Sigmoid colon (tissue), 7 donors: ENCODE data around the gene PTPN2. TPM values are rescaled to one million over a fixed set of nuclear protein-coding genes. Genes with fewer than 3 reads are reported as not detected.

Experiments used
- DNase-seq: peaks from one replicate; pipeline ENCODE4 v3.0.0-alpha.2; 2019
- H3K27ac ChIP-seq, 4 donors: fragments of 200-600 bp; sonication (generic); one replicate each; pipeline ENCODE4 v1.5.1; 2016 to 2019; ENCODE audit warnings: mild to moderate bottlenecking in 1 of 4
- H3K27me3 ChIP-seq, 3 donors: fragments of 200-600 bp; sonication (generic); one replicate each; pipeline ENCODE4 v1.5.1; 2019; ENCODE audit warnings: mild to moderate bottlenecking in 1 of 3
- H3K36me3 ChIP-seq, 4 donors: fragments of 200-600 bp; sonication (generic); one replicate each; pipeline ENCODE4 v1.5.1; 2016 to 2019
- H3K4me1 ChIP-seq, 4 donors: fragments of 200-600 bp; sonication (generic); one replicate each; pipeline ENCODE4 v1.5.1; 2017 to 2019
- H3K4me3 ChIP-seq, 4 donors: fragments of 200-600 bp; sonication (generic); one replicate each; pipeline ENCODE4 v1.5.1; 2017 to 2019; ENCODE audit warnings: mild to moderate bottlenecking in 2 of 4, moderate library complexity in 1 of 4
- H3K9me3 ChIP-seq, 4 donors: fragments of 200-600 bp in 3 of 4; sonication (generic) in 3 of 4; one replicate each; pipeline versions ENCODE4 v1.5.1 to v1.6.1; 2013 to 2019
- EP300 ChIP-seq, 4 donors: sonication (generic); formaldehyde crosslinking; IDR thresholded peaks; one replicate each; pipeline ENCODE4 v1.6.1; 2017; ENCODE audit warnings: antibody characterized with exemption in 4 of 4
- POLR2A ChIP-seq, 2 donors: fragments of 450-650 bp; IDR thresholded peaks; one replicate each; pipeline ENCODE4 v1.6.1; 2016; ENCODE audit warnings: antibody characterized with exemption in 2 of 2, mild to moderate bottlenecking in 2 of 2, moderate library complexity in 2 of 2
- POLR2AphosphoS5 ChIP-seq, 4 donors: sonication (generic); formaldehyde crosslinking; IDR thresholded peaks; one replicate each; pipeline ENCODE4 v1.6.1; 2017; ENCODE audit warnings: antibody characterized with exemption in 4 of 4
- WGBS, 2 donors: extraction: QIAGEN DNeasy Blood & Tissue Kit; methylation state at CpG; one replicate each; pipeline ENCODE4 v1.1.7; 2013; 5-methylcytosine and 5-hydroxymethylcytosine counted together
- intact Hi-C: fragments of 100-400 bp; cut with DNase I; formaldehyde crosslinking; loops from one replicate; pipeline ENCODE4 v1.15.1; 2023
- polyA plus RNA-seq, 3 donors: library from polyadenylated mRNA; stranded (reverse); fragments of 200-250 nt; gene quantifications; one replicate each; pipeline ENCODE4 v1.2.3, GENCODE V29; 2013
- total RNA-seq, 4 donors: library from RNA; depleted of rRNA; stranded (reverse); fragments of >200 nt; gene quantifications; one replicate each; pipeline ENCODE4 v1.1.0, GENCODE V29; 2016
- TF ChIP-seq, protein P1 (sequence below), 4 experiments: fragments of 450-650 bp in 3 of 4; fragments of 200-600 bp in 1 of 4; IDR thresholded peaks; one replicate each; pipeline ENCODE4 v1.5.1; 2016 to 2019; ENCODE audit warnings: antibody characterized with exemption in 4 of 4, mild to moderate bottlenecking in 3 of 4, moderate library complexity in 2 of 4
- donor health status: healthy with polysubstance abuse.
- donor health status: Bipolar disorder and iron deficiency.
- donor health status: healthy.

PTPN2 gene
- total and polyA plus RNA-seq, 7 donors: 20.0 to 43.1 (median 31.0) TPM

DNA sequence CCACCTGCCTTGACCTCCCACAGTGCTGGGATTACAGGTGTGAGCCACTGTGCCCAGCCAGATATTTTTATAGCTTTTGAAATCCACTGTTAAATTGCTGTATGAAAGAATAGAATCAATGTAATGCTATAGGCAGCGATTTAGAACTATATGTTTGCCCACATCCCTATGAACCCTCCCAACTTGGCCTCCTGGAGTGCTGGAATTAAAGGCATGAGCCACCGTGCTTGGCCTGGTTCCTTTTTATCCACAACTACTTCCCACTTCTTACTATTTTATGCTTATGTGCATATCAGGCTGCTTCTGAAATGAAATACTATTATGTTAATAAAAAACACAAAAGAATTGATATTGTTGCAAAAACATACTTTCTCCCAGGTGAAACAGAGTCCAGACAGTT, 11.6 kb upstream of the PTPN2 start:
- H3K4me3 ChIP-seq: no peak overlapping the region
- no peaks in the 10 kb centered on the region for H3K4me1 ChIP-seq
- no peak for DNase-seq
- no peak overlapping the region for H3K27ac ChIP-seq
- intact Hi-C loops: no loop called here
- H3K27me3 ChIP-seq: peaks cover 3 to 24% (median 4%) of the 10 kb centered on the region in 3 donors
- 65 to 81% methylated on average over 2 of the region's 2 CpGs for WGBS, 2 donors
- H3K9me3 ChIP-seq: no peaks in the 10 kb centered on the region
- no peaks in the 10 kb centered on the region for H3K36me3 ChIP-seq
- TF ChIP-seq POLR2A (IDR thresholded peaks at IDR 0.05) (no peak), POLR2AphosphoS5 (IDR thresholded peaks at IDR 0.05) (no peak), EP300 (IDR thresholded peaks at IDR 0.05) (no peak)
- TF ChIP-seq, protein P1, sequence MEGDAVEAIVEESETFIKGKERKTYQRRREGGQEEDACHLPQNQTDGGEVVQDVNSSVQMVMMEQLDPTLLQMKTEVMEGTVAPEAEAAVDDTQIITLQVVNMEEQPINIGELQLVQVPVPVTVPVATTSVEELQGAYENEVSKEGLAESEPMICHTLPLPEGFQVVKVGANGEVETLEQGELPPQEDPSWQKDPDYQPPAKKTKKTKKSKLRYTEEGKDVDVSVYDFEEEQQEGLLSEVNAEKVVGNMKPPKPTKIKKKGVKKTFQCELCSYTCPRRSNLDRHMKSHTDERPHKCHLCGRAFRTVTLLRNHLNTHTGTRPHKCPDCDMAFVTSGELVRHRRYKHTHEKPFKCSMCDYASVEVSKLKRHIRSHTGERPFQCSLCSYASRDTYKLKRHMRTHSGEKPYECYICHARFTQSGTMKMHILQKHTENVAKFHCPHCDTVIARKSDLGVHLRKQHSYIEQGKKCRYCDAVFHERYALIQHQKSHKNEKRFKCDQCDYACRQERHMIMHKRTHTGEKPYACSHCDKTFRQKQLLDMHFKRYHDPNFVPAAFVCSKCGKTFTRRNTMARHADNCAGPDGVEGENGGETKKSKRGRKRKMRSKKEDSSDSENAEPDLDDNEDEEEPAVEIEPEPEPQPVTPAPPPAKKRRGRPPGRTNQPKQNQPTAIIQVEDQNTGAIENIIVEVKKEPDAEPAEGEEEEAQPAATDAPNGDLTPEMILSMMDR (IDR thresholded peaks at IDR 0.05): no peak

DNA sequence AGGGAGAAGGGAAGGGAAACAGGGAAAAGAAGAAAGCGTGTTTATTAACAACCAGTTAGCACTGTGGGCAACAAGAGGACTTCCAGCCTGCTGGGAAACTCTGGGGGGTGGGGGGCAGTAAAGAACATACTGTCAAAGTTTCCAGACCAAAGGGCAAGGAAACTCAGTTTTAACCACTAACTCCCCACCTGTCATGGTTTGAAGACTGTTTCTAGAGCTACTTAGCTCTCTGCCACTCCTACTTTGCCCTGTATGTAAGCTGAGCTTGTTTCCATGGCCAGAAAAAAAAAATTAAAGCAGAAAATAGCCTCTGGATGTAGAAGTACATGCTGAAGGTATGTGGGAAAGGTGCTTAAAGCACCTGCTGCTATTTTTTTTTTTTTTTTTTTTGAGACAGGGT, 11.0 kb upstream of the PTPN2 start:
- Histone ChIP-seq H3K36me3 (no peaks in the 10 kb centered on the region), H3K27ac (no peak overlapping the region), H3K4me1 (no peaks in the 10 kb centered on the region), H3K4me3 (no peak overlapping the region), H3K9me3 (no peaks in the 10 kb centered on the region), H3K27me3 (peaks cover 3 to 24% (median 4%) of the 10 kb centered on the region in 3 donors)
- WGBS, 2 donors: 83 to 87% methylated on average over 1 of the region's 1 CpG
- intact Hi-C loops: no loop called here
- no peak for DNase-seq
- TF ChIP-seq EP300 (IDR thresholded peaks at IDR 0.05) (no peak), POLR2A (IDR thresholded peaks at IDR 0.05) (no peak), POLR2AphosphoS5 (IDR thresholded peaks at IDR 0.05) (no peak)
- TF ChIP-seq, protein P1 (IDR thresholded peaks at IDR 0.05): no peak

DNA sequence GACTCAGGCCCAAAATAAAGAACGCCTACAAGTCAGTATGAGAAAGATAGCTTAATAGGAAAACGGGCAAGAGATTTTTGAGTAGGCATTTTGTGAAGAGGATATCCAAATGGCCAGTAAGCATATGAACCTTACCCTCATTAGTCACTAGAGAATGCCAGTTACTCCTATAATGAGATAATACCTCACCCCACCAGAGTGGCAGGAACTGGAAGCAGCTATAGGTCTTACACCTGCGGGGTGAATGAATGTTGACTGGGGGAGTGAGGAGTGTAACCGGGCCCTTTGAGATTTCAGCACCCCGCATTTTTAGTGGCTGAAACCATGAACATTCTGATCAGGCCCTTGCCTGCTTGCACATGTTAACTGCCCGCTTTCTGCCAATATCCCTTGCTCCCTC, 7.5 kb upstream of the PTPN2 start:
- WGBS, 2 donors: 85 to 89% methylated on average over 6 of the region's 6 CpGs
- peaks cover 0 to 16% (median 0%) of the 10 kb centered on the region in 3 donors for H3K27me3 ChIP-seq
- no peak for DNase-seq
- no peak overlapping the region for H3K27ac ChIP-seq
- no peak overlapping the region for H3K4me3 ChIP-seq
- TF ChIP-seq EP300 (IDR thresholded peaks at IDR 0.05) (no peak), POLR2A (IDR thresholded peaks at IDR 0.05) (no peak), POLR2AphosphoS5 (IDR thresholded peaks at IDR 0.05) (no peak)
- TF ChIP-seq, protein P1 (IDR thresholded peaks at IDR 0.05): no peak
- no peaks in the 10 kb centered on the region for H3K9me3 ChIP-seq
- H3K36me3 ChIP-seq: no peaks in the 10 kb centered on the region
- intact Hi-C loops: no loop called here
- H3K4me1 ChIP-seq: no peaks in the 10 kb centered on the region

DNA sequence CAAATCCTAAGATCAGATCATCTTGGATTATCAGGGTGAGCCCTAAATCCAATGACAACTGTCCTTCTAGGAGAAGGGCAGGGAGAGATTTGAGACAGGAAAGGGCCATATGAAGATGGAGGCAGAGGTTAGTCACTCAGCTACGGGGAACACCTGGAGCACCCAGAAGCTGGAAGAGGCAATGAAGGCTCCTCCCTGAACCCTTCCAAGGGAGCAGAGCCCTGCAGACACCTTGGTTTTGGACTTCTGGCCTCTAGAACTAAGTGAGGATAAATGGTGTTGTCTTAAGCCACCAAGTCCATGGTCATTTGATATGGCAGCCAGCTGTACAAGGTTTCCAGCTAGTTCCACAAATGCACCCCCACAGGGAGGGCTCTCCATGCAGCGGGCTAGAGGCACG, 6.9 kb upstream of the PTPN2 start:
- no peak for DNase-seq
- intact Hi-C loops: no loop called here
- Histone ChIP-seq H3K27me3 (peaks cover 0 to 16% (median 0%) of the 10 kb centered on the region in 3 donors), H3K4me1 (no peaks in the 10 kb centered on the region), H3K4me3 (no peak overlapping the region), H3K9me3 (no peaks in the 10 kb centered on the region), H3K27ac (no peak overlapping the region), H3K36me3 (no peaks in the 10 kb centered on the region)
- TF ChIP-seq POLR2AphosphoS5 (IDR thresholded peaks at IDR 0.05) (no peak), EP300 (IDR thresholded peaks at IDR 0.05) (no peak), POLR2A (IDR thresholded peaks at IDR 0.05) (no peak)
- TF ChIP-seq, protein P1 (IDR thresholded peaks at IDR 0.05): no peak
- WGBS, 2 donors: 89 to 95% methylated on average over 3 of the region's 3 CpGs

DNA sequence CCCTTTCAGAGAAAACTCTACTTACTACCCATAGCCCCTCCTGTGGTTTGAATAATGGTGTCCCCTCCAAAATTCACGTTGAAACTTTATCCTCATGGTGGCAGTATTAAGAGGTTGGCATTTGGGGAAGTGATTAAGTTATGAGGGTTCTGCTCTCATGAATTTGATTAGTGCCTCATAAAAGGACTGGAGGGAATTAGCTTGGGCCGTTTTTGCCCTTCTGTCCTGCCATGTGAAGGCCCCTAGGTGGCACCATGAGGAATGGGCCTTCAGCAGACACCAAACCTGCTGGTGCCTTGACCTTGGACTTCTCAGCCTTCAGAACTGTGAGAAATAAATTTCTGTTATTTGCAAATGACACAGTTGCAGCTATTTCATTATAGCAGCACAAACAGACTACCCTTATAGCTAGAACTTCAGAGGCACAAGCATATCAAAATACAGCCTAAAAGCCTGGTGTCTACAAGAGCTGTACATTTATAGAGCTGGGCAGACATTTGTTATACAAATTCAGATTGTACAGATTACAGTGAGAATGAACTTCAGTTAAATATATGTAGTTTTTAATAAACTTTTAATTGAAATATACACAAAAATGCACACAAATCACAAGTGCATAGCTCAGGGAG, 2.6 kb upstream of the PTPN2 start:
- no peak for TF ChIP-seq POLR2AphosphoS5 (IDR thresholded peaks at IDR 0.05)
- no peak for TF ChIP-seq EP300 (IDR thresholded peaks at IDR 0.05)
- TF ChIP-seq, protein P1 (IDR thresholded peaks at IDR 0.05): no peak
- TF ChIP-seq POLR2A (IDR thresholded peaks at IDR 0.05): no peak
- Histone ChIP-seq H3K36me3 (no peaks in the 10 kb centered on the region), H3K27me3 (no peaks in the 10 kb centered on the region), H3K9me3 (no peaks in the 10 kb centered on the region), H3K27ac (no peak overlapping the region), H3K4me3 (no peak overlapping the region), H3K4me1 (peaks cover 0 to 26% (median 15%) of the 10 kb centered on the region in 4 donors)
- no peak for DNase-seq
- intact Hi-C loops: no loop called here
- WGBS, 2 donors: 13 to 23% methylated on average over 2 of the region's 2 CpGs
